Activated naive CD8-positive, alpha-beta T cell treated with anti-CD3 and anti-CD28 coated beads, Interleukin-2, amount 50 U/mL, for 16 hours (primary cell): ENCODE data around the gene CIT.
"Not testable (repeated sequence)": the region's sequence is repeated elsewhere in the genome, so short reads cannot be mapped to it uniquely, and the experiment has no call there.

ENCODE experiments used
- DNase-seq: peaks from one replicate; pipeline ENCODE4 v3.0.0-alpha.2; 2020; ENCODE audit warnings: low read depth, low spot score

Gene CIT

DNA sequence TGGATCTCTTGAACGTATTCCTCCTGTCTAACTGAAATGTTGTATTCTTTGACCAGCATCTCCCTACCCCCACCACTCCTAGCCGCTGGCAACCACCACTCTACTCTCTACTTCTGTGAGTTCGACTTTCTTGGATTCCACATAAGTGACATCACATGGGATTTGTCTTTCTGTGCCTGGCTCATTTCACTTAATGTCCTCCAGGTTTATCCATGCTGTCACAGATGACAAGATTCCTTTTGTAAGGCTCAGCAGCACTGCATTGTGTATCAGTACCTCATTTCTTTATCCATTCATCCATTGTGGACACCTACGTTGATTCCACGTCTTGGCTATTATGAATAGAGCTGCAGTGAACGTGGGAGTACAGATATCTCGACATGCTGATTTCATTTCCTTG, 198.7 kb downstream of the CIT start:
- no peak for DNase-seq

DNA sequence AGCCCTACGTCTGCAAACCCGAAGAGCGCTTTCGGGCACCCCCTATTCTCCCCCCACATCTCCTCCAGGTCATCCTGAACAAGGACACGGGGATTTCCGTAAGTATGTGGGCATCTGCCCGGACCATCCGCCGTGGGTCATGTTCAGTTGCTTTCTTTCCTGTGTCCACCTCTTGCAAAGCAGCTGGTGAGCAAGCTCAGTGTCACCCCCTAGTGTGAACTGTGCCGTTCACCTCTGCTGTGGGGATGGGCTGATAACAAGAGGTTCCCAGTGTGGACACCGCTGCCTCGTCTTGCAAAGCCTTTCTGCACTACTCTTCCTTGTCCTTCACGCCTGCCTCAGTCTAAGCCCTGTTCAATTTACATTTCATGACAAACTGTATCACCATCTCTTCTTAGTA, 200.5 kb downstream of the CIT start:
- no peak for DNase-seq

DNA sequence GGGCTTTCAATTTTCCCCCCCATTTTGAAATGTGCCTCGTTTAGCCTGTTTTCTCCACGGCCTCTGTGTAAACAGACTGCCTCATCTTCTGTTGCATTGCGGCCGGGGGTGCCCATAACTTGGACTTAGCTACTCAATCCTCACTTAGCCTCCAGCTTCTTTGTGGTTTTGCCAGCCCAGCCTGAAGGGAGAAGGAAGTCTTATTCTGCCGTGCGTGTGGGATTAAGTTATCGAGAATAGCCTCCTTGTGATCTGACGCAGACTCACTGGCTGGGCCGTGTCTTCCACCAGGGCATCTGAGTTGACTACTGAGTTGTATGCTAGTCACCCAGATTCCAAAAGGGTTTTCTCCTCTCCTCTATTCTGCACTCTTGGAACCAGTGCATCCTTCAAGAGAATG, 201.1 kb downstream of the CIT start:
- DNase-seq = no peak

DNA sequence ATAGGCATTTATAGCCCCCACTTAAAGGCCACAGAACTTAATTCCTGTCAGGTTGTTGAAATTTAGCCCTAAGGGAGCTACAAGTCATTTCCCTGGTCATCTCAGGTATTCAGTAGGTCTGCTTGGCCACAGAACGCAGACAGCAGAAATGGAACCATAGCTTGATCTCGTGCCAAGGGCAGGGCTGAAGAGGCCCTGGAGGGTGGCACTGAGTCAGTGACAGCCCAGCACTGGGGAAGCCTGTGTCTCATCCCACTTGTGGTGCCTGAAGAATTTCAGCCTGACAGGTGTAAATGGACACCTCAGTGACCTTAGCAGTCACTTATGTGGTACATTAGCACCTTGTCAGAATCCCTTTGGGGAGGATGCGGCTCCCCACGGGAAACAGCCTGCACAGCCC, 202.6 kb downstream of the CIT start:
- DNase-seq = no peak

DNA sequence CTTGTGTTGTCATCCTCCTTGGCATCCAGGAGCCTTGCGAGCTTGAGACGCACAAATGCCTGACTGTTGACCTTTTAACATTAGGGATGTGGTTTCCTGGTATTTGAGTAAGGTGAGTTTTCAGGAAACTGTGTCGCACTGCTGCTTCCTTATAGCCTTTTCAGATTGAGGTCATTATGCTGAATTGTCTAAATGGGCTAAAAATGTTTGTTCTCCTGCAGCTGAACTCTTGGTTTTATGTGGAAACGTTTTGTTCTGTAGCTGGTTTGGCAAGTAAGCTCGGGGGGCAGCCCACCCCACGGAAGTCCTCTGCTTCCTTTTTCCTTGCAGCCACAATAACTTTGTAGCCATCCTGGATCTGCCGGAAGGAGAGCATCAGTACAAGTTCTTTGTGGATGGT, 203.5 kb downstream of the CIT start:
- DNase-seq = no peak

DNA sequence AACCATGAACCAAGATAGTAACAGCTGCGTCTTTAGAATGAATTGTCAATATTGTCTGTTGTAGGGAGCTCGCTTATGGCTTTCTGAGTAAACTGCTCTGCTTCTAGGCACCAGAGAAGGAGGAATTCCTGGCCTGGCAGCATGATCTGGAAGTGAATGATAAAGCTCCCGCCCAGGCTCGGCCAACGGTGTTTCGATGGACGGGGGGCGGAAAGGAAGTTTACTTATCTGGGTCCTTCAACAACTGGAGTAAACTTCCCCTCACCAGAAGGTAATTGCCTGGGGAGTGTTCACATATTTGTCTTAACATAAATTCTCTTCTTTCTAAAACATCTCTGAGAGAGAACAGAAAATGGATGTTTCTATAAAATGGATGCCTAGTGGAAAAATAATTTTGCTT, 204.9 kb downstream of the CIT start:
- DNase-seq = no peak

DNA sequence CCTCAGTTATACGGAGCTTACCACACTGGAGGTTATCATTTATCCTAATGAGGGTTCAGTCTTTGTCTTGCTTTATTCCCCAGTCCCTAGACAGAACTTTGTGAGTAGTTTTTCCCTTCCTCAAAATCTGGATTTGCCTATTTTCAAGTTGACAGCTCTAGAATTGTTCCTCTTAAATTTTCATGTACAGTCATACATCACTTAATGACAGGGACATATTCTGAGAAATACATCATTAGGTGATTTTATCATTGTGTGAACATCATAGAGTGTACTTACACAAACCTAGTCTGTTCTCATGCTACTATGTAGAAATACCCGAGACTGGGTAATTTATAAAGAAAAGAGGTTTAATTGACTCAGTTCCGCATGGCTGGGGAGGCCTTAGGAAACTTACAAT, 206.1 kb downstream of the CIT start:
- DNase-seq = no peak

DNA sequence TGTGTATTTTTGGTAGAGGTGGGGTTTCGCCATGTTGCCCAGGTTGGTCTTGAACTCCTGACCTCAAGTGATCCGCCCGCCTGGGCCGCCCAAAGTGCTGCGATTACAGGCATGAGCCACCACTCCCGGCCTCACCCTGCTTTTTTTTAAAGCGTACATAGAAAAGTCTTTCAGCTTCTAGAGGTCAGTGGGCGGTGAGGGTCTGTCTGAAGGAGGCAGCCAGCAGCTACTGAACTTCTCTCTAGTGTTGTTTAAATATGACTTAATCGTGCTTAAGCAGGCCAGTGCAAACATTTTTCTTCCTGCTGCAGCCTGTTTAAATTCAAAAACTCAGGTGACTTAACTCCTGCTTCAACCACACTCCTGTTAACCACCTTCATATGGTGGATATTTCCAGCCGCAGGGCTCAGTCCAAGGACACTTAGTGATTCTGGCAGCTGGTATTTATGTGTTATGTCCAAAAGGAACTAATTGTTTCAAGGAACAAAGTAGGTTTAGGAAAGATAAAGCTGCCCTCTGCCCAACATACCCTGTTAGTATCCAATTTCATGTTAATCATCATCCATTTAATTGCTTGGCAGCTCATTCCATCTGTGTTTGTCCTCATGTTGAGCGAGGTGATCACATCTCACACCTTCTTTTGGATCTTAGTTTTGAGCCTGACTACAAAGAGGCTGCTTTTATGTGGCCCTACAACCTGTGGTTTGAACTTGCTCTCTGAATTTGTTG, 207.2 kb downstream of the CIT start:
- no peak for DNase-seq

DNA sequence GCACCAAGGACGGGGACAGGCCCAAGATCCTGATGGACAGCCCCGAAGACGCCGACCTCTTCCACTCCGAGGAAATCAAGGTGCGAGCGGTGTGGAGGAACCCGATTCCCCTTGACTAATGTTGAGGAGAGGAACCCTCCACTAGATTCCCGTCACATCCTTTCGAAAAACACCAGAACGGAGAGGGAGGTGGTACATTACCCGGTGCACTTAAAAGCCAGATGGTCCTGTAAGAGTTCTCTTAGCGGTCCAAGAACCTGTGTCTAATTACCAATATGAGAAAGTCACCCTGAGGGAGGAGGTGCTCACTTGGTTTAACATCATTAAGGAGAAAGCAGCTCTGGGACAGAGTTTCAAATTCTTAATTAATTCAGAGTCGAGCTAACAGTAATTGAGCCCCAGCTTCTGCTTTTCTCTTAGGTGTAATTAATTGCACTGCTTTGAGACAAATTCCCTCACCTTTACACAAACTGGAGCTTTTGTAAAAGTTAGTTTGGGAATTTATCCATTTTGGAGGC, 208.7 kb downstream of the CIT start:
- DNase-seq = no peak

DNA sequence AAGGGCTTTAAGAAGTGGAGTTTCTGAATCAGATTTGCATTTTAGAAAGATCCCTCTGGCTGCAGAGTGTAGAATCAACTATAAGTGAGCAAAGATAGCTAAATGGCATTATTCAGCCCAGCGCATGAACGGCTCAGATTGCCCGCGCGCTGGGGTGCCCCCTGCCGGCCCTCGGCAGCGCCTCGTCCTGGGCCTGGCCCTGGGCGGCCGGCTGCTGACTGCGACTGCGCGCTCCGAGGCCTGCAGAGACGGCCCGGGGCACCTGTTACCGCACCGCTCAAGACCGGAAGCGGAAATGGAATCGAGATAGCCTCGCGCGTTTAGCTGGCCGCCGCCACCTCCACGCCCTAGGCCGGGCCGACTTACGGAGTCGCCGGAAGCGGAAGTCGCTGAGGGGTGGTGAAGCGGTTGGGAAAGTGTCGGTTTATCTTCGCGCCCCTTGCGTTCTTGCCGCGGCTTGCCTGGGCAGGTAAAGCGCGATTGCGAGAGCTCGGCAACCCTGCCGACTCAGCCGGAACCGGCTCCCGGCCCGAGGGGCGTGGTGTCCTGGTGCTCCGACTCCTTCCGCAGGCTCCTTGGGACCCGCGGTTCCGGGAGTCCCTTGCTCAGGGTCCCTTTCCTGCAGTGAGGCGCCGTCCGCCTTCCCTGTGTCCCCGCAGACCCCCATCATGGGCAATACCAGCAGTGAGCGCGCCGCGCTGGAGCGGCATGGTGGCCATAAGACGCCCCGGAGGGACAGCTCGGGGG, 209.4 kb downstream of the CIT start, which contains the start of gene PRKAB1:
Gene PRKAB1, plus strand, starts transcription at position 557 of the 747 bp plus-strand sequence. Its CDS starts 112 bp downstream, at position 669.
- peak; percentile 93 for DNase-seq

DNA sequence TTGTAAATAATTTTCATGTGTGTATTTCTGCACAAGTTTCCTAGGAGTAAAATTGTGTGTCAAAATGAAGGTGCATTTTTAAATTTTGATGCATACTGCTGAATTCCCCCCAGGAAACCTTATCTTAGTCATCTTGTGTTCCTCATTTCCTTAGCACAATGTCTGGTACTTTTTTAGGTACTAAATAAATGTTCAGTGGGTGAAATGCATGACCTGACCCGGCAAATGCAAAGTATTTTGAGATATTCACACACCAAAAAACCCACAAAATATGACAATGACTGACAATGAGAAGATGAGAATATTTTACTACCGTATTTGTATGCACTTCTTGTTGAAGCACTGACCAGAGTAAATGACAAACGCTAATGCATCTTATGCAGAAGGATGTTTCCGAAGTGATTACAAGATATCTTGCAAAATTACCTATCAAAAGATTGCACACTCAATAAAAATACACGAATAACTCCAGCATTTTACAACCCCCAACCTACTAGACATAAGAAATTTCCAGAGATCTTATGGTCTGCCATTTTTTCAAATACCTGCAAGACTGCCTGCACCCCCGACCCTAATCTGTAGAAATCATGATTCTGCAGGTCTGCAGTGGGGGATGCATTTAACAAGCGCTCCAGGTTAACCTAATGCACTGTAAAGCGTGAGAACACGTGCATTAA, 210.1 kb downstream of the CIT start:
- no peak for DNase-seq

DNA sequence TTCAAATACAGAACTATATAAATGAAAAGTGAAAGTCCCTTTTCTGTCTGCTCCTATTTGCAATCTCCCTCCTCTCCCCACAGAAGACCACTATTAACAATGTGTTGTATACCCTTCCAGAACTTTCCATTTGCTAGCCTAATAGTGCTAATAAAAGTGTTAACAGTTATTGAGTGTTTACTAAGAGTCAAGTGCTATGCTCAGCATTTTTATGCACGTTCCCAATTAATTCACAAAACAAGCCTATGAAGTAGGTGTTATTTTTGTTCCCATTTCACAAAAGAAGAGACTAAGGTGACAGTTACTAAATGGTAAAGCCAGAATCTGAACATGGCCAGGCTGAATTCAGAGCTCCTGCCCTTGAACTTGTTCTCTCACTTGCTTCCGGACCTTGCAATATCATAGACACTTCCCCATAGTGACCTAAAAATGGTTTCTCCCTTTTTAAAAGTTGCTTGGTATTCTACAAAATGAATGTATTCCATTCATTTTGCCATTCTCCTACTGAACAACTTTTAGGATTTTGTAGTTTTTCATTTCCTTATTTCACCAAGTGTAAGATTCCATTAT, 210.8 kb downstream of the CIT start:
- DNase-seq = no peak

DNA sequence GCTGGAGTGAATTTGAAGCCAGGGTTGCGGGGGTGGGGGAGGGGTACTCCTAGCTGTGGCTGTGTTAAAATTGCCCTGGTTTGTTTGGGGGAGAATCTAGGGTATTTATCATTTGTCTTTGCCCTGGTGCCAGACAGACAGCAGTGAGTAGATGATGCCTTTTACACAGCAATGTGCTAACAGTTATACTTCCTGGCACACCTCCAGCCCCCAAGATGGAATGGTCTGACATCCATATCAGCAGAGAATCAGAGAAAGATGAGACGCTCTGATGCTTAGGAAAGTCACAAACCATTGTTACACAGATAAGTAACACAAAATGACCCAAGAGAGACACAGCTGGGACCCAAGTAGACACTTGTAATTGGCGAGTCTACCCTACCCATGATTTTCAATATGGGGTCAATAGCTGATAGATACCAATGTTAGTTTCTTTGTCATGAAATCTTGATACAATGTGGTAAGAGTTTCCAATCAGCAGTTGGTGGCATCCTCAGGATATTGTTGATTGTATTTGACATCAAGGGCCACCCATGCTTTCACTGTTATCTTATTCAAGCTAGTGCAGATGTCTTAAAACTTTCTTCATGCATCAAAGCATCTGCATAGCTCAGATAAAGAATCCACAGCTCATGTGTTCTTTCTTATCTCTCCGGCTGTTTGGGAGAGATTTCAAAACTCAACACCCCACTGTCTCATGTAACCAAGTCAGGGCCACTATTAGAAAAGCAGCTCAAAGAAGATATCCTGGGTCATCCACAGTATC, 211.8 kb downstream of the CIT start:
- DNase-seq = no peak

DNA sequence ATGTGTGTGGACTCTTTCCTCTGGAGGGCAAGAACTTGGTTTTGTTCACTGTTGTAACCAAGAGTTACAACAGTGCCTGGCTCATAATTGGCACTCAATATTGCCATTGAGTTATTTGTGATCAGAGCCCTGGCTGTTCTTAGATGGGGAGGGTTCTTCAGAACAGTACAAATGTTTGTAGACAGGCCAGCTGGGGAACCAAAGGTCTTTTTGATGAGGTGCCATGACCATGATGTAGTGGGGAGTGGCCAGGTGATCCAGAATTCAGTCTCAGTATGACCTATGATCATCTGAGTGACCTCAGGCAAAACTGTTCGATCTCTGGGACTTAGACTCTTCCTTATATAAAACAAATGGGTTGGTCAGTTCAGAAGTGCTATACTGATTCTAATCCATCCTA, 212.5 kb downstream of the CIT start:
- no peak for DNase-seq

DNA sequence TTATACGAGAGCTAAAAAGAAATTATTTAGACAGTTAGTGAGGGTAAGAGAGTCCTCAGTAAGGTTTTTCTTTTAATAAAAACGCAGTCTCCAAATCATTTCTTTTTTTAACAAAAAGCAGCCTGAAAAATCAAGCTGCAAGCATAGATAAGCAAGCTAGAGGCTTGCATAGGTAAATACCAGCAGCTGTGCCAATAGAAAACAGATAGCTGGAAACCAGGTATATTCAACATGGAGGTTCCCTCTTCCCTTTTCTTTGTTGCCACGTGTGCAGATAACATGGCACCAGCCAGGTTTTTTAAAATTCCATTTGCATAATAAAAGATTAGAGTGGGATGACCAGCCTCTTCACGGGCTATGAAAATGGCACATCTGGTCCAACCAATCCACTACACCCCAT, 215.2 kb downstream of the CIT start:
- DNase-seq = no peak

DNA sequence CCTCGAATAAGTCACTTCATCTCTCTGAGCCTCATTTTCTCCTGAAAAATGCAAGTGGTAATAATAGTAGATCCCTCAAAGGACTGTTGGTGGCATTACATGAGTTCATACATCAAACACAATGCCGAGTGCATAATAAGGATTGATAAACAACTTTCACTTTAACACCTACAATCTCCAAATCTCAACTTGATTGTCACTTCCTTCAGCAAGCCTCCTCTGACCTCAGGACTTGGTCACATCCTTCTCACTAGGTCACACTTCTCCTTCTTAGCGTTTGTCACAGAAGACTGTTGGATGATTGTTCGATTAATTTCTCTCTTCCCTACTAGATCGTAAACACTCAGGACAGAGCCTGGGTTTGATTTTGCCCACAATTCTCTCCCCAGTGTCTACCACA, 217.0 kb downstream of the CIT start:
- no peak for DNase-seq

DNA sequence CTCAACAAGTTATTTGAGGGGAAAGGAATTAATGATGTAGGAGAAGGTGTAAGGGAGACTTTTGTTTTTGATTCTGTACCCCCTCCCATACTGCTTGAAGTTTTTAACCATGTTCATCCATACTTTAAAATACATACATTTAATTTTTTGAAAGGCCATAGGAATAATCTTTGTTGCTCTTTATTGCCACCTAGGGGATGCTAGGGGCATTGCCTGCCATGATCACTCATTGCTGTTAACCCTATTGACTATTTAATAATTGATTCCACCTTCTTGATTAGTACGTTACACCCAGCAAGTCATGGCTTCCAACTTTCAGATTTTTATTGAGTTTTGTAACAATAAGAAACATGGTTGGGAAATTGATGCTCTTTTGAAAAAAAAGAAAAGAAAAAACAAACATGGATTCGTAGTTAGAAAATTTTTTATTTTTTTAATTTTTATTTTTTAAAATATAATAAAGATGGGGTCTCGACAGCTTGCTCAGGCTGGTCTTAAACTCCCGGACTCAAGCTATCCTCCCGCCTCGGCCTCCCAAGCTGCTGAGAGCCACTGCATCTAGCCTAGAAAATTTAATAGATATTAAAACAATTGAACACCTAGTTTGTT, 217.7 kb downstream of the CIT start:
- DNase-seq = no peak

DNA sequence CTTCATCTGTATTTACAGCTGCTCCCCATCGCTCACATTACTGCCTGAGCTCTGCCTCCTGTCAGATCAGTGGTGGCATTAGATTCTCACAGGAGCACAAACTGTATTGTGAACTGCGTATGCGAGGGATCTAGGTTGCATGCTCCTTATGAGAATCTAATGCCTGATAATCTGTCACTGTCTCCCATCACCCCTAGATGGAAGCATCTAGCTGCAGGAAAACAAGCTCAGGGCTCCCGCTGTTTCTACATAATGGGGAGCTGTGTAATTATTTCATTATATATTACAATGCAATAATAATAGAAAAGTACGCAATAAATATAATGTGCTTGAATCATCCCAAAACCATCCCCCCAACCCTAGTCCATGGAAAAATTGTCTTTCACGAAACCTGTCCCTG, 219.0 kb downstream of the CIT start:
- DNase-seq = not testable (repeated sequence)

DNA sequence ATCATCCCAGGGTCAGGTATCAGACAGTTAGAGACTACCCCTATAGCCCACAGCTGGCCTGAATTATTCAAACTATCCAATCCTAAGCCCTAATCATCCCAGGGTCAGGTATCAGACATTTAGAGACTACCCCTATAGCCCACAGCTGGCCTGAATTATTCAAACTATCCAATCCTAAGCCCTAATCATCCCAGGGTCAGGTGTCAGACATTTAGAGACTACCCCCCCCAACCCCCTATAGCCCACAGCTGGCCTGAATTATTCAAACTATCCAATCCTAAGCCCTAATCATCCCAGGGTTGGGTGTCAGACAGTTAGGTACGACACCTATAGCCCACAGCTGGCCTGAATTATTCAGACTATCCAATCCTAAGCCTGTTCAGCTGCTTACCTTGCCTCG, 220.1 kb downstream of the CIT start:
- not testable (repeated sequence) for DNase-seq

DNA sequence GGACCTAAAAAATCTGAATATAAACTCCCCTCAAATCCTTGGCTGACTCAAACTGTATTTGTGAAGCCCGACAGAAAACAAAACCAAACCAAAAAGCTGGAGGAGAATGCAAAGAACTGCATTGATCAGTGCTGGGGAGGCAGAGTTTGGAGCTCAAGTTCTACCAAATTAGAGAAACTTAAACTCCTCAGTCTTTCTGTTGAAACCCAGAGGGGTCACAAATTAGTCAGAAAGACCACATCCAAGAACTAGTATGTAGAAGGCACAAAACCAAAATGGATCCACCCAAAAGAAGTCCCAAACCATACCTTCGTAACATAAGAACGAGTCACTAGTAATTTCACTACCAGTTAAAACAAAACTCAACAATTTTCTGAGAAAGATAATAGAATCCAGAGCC, 224.5 kb downstream of the CIT start:
- DNase-seq = no peak

DNA sequence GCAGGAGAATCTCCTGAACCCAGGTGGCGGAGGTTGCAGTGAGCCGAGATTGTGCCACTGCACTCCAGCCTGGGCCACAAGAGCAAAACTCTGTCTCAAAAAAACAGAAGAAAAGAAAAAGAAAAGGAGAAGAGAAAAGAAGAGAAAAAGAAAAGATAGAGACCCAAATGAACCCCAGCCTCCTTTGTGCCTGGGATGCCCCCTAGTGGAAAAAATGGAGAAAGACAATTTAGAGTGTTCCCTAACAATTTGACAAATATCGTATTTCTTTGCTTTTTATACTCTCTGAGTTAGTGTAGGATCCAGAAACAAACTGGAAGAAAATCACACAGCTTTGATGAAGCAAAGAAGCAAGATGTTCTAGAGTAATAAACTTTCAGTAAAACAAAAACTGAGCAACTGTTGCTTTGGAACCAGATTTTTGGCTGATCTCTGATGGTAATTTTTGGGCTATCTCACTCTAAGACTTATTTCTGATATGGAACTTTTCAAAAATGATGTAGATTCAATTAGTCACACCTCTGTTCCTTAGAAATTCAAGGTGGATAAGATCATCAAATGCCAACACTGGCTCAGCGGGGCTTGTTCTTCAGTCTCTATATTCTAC, 227.8 kb downstream of the CIT start:
- DNase-seq = no peak
